Muscle layer of duodenum (tissue), 2 donors: Measurements from ENCODE around the gene NUDT3.
"Not testable (repeated sequence)": the region's sequence is repeated elsewhere in the genome, so short reads cannot be mapped to it uniquely, and the experiment has no call there.

Experiments
- H3K27ac ChIP-seq: one replicate; pipeline ENCODE4 v1.7.0; 2013; ENCODE audit warnings: mild to moderate bottlenecking, low read length
- H3K27me3 ChIP-seq: one replicate; pipeline ENCODE4 v1.7.0; 2013; ENCODE audit warnings: low read depth, mild to moderate bottlenecking, control low read depth, low read length
- H3K36me3 ChIP-seq, 2 donors: one replicate each; pipeline ENCODE4 v1.7.0; 2013; ENCODE audit warnings: low read length in 2 of 2, control low read depth in 1 of 2, mild to moderate bottlenecking in 1 of 2; ENCODE audit not compliant: insufficient read depth in 2 of 2, control insufficient read depth in 1 of 2
- H3K4me1 ChIP-seq, 2 donors: one replicate each; pipeline ENCODE4 v1.7.0; 2013; ENCODE audit warnings: low read length in 2 of 2, mild to moderate bottlenecking in 2 of 2, control low read depth in 1 of 2, moderate library complexity in 1 of 2; ENCODE audit not compliant: insufficient read depth in 2 of 2, control insufficient read depth in 1 of 2
- H3K4me3 ChIP-seq, 2 donors: one replicate each; pipeline ENCODE4 v1.7.0; 2013; ENCODE audit warnings: low read length in 2 of 2, low read depth in 1 of 2, mild to moderate bottlenecking in 1 of 2
- H3K9me3 ChIP-seq, 2 donors: one replicate each; pipeline ENCODE4 v1.7.0; 2013; ENCODE audit warnings: low read length in 2 of 2, control low read depth in 1 of 2, mild to moderate bottlenecking in 1 of 2; ENCODE audit not compliant: control insufficient read depth in 1 of 2
- donor health status: healthy.

The NUDT3 gene

DNA sequence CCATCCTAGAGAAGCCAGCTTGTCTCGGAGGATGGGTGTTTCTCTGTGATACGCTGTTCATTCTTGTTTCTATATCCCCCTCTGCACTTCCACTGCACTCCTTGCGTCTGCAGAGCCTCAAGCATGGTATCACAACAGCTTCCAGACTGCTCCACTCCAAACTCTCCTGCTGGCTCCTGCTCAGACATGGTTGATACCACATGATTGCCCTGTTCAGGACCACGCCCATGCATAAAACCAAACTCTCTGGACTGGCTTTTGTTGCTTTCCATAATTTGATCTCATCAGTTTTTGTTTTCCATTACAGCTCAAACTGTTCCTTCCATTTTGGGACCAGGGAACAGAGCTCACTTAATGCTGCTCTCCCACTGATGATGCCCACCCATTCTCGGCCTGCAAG is 113.6 kb downstream of the NUDT3 start:
- no peak overlapping the region for H3K27ac ChIP-seq
- H3K4me3 ChIP-seq, result no peak overlapping the region
- H3K27me3 ChIP-seq, result no peaks in the 10 kb centered on the region
- H3K9me3 ChIP-seq, result no peaks in the 10 kb centered on the region
- H3K36me3 ChIP-seq, result peaks cover 4 to 7% of the 10 kb centered on the region in 2 donors
- H3K4me1 ChIP-seq, result no peaks in the 10 kb centered on the region

DNA sequence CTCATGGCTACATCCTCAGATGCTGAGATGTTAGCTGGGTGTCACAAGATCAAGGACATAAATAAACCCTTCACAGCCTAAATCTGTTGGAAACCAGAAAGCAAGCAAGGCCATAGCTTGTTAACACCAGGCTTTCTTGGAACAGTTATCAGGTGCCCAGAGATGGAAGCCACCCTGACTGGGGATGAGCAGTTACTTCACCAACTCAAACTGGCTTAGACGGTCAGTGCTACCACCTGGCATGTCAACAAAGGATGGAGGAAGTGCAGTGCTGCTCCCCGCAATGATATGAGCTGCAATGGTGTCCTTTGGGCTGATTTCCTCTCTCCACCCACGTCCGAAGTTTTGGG is 114.7 kb downstream of the NUDT3 start:
- H3K27ac ChIP-seq, result no peak overlapping the region
- no peak overlapping the region for H3K4me3 ChIP-seq
- H3K9me3 ChIP-seq, result no peaks in the 10 kb centered on the region
- H3K27me3 ChIP-seq, result no peaks in the 10 kb centered on the region
- no peaks in the 10 kb centered on the region for H3K4me1 ChIP-seq
- peaks cover 4 to 7% of the 10 kb centered on the region in 2 donors for H3K36me3 ChIP-seq

DNA sequence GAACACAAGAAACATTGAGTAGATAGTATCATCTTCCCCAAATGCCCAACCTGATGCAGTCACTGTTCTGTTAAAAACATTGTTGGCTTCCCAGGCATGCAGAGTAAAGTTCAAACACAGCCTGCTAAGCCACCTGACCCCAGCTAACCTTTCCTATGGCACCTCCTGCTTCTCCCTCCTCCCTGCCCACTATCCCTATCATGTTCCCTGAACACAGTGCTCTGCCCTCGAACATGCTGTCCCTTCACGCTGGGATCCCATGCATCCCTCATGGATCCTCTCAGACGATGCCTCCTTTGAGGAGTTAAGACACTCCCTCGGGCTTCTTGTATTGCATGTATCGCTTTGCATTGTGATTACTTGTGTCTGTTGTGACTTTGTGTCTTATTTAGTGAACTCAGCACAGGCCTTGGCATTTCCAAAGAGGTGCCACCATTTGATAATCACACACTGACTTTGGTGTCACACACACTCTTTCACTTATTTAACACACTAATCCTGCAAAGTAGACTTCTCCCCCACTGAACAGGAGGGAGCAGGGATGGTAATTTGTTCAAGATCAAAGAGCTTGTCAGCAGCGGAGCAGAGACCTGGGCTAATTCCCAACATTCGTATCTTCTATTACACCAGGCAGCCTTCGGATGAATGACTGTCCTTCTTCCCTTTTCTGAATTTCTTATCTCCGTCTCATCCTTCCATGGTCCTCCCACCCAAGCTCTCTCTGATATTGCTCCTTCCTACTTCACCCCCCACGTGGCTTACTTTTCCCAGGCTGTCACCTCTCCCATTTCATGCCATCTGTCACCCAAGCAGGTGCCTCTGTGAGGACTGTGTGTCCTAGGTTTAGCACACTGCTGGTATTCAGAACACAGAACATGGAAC is 115.3 kb downstream of the NUDT3 start:
- H3K27ac ChIP-seq, result no peak overlapping the region
- H3K4me1 ChIP-seq, result no peaks in the 10 kb centered on the region
- peaks cover 4% of the 10 kb centered on the region in 2 donors for H3K36me3 ChIP-seq
- no peaks in the 10 kb centered on the region for H3K27me3 ChIP-seq
- H3K4me3 ChIP-seq, result no peak overlapping the region
- H3K9me3 ChIP-seq, result no peaks in the 10 kb centered on the region

DNA sequence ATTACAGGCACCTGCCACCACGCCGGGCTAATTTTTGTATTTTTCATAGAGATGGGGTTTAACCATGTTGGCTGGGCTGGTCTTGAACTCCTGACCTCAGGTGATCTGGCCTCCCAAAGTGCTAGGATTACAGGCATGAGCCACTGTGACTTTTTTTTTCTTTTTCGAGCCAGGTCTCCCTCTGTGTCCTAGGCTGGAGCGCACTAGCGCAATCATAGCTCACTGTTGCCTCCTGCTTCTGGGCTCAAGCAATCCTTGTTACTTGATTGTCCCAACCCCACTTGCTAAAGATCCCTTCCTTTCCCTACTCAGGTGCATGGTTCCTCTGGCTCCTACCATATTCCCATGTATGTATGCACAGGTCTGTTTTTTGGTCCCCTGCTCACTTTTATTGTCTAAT is 116.3 kb downstream of the NUDT3 start:
- Histone ChIP-seq H3K27ac (no peak overlapping the region), H3K4me1 (no peaks in the 10 kb centered on the region), H3K36me3 (peaks cover 4% of the 10 kb centered on the region in 2 donors), H3K4me3 (no peak overlapping the region), H3K9me3 (no peaks in the 10 kb centered on the region), H3K27me3 (no peaks in the 10 kb centered on the region)

DNA sequence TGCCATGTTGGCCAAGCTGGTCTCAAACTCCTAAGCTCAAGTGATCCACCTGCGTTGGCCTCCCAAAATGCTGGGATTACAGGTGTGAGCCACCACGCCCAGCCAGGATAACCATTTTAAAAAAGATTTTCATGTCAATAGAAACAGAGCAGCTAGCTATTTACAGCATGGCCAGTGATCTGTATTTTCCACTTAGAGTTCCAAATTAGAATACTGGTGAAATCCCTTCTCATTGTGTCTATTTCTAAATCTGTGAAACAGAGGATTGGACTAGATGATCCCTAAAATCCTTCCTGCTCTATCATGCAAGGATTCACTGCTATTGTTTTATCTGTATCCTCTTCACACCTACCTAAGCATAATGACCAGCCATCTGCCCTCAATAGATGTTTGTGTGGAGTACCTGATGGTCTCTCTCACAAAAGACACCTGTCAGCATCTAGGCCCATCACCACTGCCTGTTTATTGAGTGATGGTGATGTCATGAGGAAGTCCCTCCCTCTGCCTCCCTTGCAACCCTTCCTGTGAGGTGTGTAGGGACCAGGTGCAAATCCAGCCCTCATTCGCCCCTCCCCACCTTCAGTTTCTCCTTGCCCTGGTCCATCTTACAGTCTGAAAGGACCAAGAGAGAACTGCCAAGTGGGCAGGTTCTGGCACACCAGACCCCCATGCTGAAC is 117.2 kb downstream of the NUDT3 start:
- Histone ChIP-seq H3K27me3 (no peaks in the 10 kb centered on the region), H3K27ac (no peak overlapping the region), H3K4me3 (no peak overlapping the region), H3K36me3 (peaks cover 0 to 3% of the 10 kb centered on the region in 2 donors), H3K4me1 (no peaks in the 10 kb centered on the region), H3K9me3 (no peaks in the 10 kb centered on the region)

DNA sequence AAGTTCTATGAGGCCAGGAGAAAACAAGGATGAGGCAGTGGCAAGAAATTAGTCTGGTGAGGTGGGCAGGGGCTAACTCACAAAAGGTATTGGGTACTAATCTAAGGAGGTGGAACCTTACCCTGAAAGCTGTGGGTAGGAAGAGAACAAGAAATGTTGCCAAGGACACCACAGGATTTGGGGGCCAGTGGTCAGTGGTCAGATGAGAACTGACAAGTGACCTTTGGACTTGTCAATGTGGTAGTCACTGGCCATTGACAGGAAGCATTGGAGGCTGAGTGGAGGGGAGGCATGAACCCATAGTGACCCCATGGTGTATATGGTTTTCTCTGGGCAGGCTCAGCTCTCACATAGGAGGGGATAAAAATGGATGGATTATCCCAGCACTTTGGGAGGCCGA is 118.3 kb downstream of the NUDT3 start:
- H3K27me3 ChIP-seq, result no peaks in the 10 kb centered on the region
- H3K27ac ChIP-seq, result no peak overlapping the region
- H3K4me1 ChIP-seq, result no peaks in the 10 kb centered on the region
- H3K4me3 ChIP-seq, result no peak overlapping the region
- no peaks in the 10 kb centered on the region for H3K36me3 ChIP-seq
- no peaks in the 10 kb centered on the region for H3K9me3 ChIP-seq

DNA sequence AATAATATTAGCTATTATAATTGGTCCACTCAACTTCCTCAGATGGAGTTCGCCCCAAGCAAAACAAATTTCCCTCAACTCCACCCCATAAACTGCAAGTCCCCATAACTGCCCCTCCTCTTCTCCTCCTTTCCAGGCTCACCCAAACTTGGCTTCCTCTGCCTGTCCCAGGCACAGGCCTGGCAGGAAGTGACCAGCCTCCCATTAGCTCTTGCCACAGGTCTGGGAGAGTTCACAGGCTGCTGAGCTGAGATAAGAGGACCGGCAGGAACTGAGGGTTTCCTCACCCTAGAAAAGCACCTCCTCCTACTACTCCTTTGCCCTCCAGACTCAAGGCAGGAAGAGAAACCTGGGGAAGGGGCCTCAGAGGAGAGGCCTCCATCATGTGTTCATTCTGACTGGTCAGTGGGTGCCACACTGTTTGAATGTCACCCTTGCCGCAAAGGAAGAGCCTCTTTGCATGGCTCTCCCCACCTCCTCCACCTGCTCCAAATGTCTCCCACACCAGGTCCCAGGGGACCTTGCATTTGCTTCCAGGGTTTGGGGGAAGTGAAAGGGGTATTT is 119.1 kb downstream of the NUDT3 start:
- Histone ChIP-seq H3K9me3 (no peaks in the 10 kb centered on the region), H3K27ac (no peak overlapping the region), H3K4me3 (no peak overlapping the region), H3K27me3 (no peaks in the 10 kb centered on the region), H3K36me3 (no peaks in the 10 kb centered on the region), H3K4me1 (no peaks in the 10 kb centered on the region)

DNA sequence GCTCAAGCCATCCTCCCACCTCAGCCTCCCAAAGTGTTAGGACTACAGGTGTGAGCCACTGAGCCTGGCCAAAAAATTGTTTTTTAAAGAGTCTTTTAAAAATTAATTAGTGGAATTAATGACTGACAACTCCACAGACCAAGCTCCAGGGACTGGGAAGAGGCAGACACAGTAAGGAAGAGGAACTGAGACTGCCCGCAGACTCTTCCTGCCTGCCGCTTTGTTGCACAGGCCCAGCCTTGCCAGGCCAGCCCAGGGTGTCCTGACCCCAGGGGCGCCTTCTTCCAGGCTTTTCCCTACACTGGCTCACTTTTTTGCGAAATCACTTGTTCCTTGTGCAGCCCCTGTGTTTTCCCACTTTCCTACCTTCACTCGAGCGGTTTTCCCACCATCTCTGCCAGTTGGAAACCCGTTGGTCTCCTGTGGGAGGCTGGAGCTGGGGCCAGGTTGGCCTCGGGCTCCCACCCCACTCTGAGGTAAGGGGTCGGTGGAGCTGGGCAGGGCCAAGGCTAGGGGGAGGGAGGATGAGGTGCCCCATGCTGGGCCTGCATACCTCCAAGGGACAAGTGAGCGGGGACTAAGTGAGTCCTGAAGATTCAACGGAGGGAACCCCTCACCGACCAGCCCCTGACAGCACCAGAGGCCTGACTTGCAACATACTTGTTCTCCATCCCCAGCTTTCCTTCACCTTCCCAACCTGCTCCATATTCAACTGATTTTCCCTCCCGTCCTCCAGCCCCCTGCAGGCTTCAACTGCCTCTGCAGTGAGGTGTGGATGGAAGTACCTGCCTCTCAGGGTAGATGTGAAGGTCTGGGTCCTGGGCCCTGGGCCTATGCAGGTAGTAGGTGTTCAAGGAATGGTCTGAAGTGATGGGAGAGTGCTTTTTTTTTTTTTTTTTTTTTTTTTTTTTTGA is 120.2 kb downstream of the NUDT3 start:
- H3K27ac ChIP-seq, result no peak overlapping the region

DNA sequence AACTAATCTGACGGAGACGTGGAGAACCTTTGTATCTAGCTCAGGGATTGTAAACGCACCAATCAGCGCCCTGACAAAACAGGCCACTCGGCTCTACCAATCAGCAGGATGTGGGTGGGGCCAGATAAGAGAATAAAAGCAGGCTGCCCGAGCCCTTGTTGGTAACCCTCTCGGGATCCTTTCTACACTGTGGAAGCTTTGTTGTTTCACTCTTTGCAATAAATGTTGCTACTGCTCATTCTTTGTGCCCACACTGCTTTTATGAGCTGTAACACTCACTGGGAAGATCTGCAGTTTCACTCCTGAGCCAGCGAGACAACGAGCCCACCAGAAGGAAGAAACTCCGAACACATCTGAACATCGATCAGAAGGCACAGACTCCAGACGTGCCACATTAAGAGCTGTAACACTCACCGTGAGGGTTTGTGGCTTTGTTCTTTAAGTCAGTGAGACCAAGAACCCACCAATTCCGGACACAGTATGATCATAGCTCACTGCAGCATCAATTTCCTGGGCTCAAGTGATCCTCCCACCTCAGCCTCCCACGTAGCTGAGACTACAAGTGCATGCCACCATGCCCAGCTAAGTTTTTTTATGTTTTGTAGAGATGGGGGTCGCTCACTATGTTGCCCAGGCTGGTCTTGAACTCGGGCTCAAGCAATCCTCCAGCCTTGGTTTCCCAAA is 122.7 kb downstream of the NUDT3 start:
- not testable (repeated sequence) for H3K4me1 ChIP-seq, H3K9me3 ChIP-seq, H3K27ac ChIP-seq, H3K36me3 ChIP-seq, H3K27me3 ChIP-seq, H3K4me3 ChIP-seq

More for the DNA sequence above, 120.2 kb downstream of the NUDT3 start:
- Histone ChIP-seq H3K9me3 (no peaks in the 10 kb centered on the region), H3K27me3 (no peaks in the 10 kb centered on the region), H3K4me1 (no peaks in the 10 kb centered on the region), H3K36me3 (no peaks in the 10 kb centered on the region), H3K4me3 (no peak overlapping the region)

DNA sequence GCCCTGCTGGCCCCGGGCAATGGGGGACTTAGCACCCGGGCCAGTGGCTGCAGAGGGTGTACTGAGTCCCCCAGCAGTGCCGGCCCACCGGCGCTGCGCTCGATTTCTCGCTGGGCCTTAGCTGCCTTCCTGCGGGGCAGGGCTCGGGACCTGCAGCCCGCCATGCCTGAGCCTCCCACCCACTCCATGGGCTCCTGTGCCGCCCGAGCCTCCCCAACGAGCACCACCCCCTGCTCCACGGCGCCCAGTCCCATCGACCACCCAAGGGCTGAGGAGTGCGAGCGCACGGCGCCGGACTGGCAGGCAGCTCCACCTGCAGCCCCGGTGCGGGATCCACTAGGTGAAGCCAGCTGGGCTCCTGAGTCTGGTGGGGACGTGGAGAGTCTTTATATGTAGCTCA is 123.3 kb downstream of the NUDT3 start:
- not testable (repeated sequence) for H3K4me1 ChIP-seq, H3K27me3 ChIP-seq, H3K36me3 ChIP-seq, H3K27ac ChIP-seq, H3K9me3 ChIP-seq, H3K4me3 ChIP-seq
